ENCODE data around the gene NPIPA5.
A peak's percentile ranks its signal among the peaks of the same experiment; 100 is the strongest.
"Not testable (repeated sequence)": the region's sequence is repeated elsewhere in the genome, so short reads cannot be mapped to it uniquely, and the experiment has no call there.

The NPIPA5 gene

DNA sequence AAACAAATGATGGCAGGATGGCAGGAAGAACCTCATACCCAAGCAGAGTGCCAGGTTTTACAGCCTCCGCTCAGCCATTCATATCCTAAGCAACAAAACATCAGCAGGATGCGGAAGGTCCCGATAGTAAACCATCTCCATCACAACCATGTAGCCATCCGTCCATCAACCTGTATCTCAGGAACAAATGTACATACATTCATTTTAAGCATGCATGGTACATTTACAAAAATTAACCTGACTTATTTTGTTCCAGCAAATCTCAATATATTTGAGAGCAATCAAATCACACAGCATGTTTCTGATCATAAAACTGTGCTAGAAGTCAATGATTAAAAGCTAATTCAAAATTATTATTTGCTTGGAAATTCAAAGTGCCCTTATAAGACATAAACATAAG, at the start of gene NPIPA5:
TSS of gene NPIPA5 (minus strand) at position 101 of the 400 bp plus-strand sequence. CDS start at position 101, 0 bp downstream.
- DNase-seq (ENCODE audit: low spot score): not testable (repeated sequence)

DNA sequence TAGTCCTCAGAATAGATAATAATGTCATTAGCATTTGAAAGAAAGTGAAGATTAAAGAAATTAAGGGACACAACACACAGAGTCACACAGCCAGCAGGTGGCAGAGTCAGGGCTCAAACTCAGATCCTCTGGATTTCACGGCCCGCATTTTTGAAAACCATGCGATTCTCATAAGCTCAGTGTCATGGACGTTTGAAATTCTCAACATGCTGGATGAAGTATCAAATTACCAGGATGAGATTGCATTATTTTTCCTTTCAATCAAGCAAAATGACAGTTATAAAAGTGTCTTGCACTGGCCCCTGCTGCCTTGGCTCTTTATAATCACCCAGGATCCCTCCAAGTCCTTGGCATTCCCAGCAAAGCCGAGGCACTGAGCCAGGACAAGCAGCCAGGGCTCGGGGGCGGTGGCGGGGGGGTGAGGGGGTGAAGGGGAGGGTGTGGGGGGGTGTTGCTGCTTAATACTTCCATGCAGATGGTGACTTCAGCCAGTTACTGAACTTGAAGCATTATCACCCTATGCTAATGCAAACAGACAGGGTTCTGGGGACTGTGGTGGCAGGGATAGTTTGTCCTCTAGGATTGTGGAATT, 49.6 kb upstream of the NPIPA5 start:
- DNase-seq (ENCODE audit: low spot score): peak; percentile 75

DNA sequence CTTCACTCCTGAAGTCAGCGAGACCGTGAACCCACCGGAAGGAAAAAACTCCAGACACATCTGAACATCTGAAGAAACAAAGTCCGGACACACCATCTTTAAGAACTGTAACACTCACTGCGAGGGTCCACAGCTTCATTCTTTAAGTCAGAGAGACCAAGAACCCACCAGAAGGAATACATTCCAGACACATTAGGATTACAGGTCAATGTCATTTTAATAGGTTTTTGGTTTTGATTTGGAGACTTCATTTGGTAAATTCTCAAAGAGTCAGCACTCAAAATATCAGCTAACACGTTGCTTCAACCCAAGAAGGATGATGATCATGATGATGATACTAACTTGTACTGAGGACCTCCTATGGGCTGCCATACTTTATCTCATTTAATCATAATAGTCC, 48.7 kb upstream of the NPIPA5 start:
- DNase-seq (ENCODE audit: low spot score): no peak

DNA sequence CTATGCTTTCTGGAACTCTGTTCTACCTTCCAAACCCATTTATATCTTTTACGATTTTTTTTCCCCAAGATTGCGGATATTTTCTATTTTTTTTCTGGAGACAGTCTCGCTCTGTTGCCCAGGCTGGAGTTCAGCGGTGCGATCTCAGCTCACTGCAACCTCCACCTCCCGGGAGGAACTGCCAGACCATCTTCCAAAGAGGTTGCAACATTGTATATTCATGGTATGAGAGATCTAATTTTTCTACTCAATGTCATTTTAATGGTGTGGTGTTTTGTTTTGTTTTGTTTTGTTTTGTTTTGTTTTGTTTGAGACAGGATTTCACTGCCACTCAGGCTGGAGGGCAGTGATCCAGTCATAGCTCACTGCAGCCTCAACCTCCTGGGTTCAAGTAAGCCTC, 47.8 kb upstream of the NPIPA5 start:
- DNase-seq (ENCODE audit: low spot score): no peak

DNA sequence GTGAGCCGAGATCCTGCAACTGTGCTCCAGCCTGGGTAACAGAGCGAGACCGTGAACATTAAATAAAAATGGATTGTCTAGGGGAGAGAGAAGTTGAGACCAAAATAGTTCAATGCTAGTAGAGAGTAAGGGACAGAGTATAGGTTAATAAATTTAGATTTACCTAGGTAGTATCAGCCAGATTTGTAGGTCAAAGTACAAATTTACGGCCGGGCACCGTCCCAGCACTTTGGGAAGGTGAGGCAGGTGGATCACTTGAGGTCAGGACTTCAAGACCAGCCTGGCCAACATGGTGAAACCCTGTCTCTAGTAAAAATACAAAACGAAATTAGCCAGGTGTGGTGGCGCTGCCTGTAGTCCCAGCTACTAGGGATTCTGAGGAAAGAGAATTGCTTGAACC, 44.1 kb upstream of the NPIPA5 start:
- no peak for DNase-seq (ENCODE audit: low spot score)

DNA sequence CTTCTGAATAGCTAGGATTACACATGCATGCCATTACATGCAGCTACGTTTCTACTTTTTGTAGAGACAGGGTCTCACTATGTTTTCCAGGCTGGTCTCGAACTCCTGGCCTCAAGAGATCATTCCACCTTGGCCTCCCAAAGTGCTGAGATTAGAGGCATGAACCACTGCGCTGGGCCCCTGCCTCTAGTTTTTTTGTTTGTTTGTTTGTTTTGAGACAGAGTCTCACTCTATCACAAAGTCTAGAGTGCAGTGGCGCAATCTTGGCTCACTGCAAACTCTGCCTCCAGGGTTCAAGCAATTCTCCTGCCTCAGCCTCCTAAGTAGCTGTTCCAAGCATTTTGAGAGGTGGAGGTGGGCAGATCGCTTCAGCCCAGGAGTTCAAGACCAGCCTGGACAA, 43.6 kb upstream of the NPIPA5 start:
- DNase-seq (ENCODE audit: low spot score): not testable (repeated sequence)

DNA sequence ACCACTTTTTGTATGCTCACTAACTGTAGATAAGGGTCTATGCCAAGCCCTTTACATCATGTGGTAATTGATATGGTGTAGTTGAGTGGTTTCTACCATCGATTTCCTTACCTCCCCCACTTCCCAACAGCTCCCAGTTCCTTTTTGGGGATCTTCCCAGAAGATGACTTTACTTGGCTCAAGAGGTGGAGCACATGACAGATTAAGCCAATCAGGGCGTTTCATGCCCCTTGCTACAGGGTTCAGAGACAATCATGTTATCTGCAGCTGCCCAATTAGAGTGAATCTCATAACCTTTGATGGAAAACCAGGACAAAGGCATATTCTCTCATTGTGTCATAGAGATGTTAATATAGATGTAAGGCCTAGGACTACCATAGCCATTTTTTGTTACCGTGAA, 40.1 kb upstream of the NPIPA5 start:
- no peak for DNase-seq (ENCODE audit: low spot score)

DNA sequence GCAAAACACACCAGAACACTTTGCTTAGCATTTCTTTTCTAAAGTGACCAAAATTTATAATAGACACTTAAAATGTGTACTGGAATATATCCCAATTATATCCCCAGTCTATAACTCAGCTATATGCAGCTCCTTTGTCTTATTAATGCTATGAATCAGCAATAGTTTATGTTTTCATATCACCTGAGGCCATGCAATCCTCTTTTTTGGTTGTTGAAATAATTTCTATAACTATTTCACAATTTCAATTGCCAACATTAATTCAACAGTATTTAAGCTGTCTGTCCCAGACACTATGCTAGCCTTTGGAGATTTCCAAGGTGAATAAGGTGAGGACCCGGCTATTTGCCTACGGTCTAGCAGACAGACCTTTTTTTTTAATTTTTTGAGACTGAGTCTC, 39.1 kb upstream of the NPIPA5 start:
- no peak for DNase-seq (ENCODE audit: low spot score)

DNA sequence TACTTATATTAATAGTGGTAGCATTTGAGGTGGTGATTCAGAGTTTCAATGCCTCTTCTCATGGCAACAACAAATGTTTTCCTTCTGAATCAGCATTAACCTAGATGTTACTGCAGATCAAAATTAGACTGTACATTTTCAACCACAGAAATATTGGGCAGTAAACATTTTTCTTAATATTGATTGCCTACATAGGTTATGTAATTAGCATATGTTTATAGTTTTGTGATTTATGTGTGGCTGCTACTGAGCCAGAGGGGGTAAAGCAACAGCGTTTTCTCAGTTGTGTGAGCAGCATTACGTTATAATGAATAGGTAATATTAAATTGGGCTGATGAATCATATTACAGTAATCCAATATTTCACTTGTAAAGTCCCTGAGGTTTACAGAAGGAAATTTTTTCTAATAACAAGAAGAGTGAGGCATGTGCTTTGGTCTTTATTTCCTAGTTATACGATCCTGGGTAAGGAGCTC, 37.5 kb upstream of the NPIPA5 start:
- DNase-seq (ENCODE audit: low spot score): no peak

DNA sequence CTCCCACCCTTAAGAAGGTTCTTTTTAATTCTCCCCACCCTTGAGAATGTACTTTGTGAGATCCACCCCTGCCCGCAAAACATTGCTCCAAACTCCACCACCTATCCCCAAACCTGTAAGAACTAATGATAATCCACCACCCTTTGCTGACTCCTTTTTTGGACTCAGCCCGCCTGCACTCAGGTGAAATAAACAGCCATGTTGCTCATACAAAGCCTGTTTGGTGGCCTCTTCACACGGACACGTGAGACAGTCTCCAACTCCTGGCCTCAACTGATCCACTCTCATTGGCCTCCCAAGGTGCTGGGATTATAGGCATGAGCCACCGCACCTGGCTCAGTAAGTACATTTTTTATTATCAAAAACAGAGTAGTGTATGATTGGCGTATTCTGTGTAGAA, 31.4 kb upstream of the NPIPA5 start:
- not testable (repeated sequence) for DNase-seq (ENCODE audit: low spot score)

DNA sequence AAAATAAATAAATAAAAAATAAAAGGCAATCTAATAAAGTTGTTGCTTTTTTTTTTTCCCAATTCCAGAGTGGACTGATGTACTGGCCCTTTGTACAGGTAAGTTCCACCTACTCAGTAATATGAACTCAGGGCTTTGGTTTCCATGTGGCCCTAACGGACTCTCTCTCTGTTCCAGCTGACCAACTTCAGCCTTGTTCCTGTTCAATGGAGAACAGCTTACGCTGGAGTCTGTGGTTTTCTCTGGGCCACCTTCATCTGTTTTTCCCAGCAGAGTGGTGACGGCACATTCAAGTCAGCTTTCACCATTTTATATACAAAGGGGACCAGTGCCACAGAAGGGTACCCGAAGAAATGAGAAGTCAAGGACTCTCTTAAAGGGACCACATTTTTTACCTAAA, 29.7 kb upstream of the NPIPA5 start:
- not testable (repeated sequence) for DNase-seq (ENCODE audit: low spot score)

DNA sequence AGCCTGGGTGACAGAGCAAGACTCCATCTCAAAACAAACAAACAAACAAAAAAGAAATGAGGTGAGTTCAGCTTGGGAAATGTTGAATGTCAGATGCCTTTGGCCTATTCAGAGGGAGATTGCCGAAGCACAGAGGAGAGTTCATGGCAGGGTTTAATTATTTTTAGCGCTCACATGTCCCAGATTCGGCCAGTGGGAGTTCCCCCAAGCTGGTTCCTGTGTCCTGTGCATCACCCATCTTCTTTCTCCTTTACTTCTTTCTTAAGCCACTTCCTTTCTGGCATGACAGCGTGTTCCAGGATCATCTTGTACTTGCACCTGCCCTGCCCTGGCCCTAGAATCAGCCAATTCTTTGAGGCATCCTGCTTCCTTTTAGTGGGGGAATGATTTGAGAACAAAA, 26.7 kb upstream of the NPIPA5 start:
- peak; percentile 3 for DNase-seq (ENCODE audit: low spot score)

DNA sequence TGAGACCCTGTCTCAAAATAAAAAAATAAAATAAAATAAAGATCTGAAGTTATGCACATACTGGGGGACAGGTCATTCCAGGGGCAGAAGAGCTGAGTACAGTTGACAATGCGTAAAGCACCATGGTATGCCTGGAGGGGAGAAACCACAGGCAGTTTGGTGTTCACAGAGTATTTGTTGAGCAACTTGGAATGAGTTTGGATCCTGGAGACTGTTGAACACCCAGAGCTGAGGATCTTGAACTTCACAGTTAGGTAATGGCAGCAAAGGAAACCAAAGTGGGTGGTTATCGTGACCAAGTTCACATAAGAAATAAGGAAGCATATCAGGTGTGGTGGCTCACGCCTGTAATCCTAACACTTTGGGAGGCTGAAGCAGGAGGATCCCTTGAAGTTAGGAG, 26.0 kb upstream of the NPIPA5 start:
- not testable (repeated sequence) for DNase-seq (ENCODE audit: low spot score)

DNA sequence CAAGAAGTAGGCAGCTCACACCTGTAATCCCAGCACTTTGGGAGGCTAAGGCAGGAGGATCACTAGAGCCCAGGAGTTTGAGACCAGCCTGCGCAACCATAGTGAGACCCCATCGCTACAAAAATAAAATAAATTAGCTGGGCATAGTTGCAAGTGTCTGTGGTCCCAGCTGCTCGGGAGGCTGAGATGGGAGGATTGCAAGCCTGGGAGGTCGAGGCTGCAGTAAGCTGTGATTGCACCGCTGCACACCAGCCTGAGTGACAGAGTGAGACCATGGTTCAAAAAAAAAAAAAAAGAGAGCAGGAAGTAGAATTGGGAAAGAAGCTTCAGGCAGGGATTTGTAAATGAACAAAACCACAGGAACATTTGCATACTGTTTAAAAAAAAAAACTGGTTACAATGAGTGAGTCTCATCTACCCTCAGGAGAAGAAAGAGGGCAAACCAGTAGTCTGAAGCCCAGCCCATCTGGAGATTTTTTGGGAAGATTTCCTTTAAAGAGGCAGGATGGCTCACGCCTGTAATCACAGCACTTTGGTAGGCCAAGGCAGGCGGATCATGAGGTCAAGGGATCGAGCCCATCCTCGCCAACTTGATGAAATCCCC, 25.4 kb upstream of the NPIPA5 start:
- no peak for DNase-seq (ENCODE audit: low spot score)

DNA sequence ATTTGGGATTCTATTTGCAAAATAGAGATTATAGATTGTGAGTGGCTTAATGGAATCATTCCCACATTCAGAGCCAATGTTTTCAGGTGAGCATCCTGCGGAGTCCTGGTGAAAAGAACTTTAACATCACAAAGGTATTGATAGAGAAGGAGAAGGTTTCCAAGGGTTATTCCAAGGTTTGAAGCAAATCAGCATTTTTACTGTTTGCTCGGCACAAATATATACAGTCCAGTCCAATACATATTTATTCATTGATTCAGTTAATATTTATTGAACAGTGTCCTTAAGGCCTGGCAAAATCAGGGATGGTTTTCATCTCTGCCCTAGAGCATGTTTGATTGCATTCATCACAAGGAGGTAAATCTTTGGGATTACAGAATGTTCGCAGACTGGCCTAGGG, 23.9 kb upstream of the NPIPA5 start:
- DNase-seq (ENCODE audit: low spot score): no peak

DNA sequence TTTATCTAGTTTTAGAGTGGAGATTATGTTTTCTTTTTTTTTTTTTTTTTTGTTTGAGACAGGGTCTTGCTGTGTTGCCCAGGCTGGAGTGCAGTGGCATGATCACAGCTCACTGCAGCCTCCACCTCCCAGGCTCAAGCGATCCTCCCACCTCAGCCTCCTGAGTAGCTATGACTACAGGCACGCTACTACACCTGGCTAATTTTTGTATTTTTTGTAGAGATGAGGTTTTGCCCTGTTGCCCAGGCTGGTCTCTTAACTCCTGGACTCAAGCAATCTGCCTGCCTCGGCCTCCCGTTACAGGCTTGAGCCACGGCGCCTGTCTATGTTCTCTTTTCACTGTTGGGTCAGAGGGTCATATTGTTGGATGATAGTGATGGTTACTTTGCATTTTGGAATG, 22.2 kb upstream of the NPIPA5 start:
- not testable (repeated sequence) for DNase-seq (ENCODE audit: low spot score)

DNA sequence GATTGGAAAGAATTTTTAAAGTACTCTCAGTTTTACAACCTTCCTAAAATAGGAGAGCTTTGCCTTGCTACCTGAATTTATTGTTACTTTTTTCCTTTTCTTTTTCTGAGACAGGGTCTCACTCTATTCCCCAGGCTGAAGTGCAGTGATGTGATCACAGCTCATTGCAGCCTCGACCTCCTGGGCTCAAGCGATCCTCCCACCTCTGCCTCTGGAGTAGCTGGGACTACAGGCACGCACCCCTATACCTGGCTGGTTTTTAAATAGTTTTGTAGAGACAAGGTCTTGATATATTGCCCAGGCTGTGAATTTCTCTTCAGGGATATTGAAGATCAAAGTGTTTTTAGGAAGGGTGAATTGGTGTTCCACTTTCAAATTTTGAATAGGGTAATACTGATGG, 21.2 kb upstream of the NPIPA5 start:
- DNase-seq (ENCODE audit: low spot score): no peak

DNA sequence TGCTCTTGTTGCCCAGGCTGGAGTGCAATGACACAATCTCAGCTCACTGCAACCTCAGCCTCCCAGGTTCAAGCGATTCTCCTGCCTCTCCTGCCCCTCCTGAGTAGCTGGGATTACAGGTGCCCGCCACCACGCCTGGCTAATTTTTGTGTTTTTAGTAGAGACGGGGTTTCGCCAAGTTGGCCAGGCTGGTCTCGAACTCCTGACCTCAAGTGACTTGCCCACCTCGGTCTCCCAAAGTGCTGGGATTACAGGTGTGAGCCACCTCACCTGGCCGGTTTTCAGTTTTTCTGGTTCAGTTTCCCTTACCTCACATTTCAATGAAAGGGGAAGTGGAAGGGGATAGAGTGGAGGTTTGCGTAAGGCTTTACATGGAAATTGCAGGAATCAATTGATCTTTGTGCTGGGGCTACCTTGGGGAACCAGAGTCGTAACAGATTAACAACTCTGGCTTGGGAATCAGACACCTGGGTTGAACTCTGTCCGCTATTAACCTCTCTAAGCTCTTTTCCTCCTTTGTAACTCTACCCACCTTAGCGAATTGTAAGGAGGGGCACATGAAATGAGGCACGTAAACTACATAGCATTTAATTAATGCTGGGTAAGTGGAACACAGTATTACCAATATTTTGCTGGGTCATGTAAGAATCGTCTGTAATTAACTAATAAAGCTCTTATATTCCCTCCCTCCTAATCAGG, 20.7 kb upstream of the NPIPA5 start:
- DNase-seq (ENCODE audit: low spot score): no peak

DNA sequence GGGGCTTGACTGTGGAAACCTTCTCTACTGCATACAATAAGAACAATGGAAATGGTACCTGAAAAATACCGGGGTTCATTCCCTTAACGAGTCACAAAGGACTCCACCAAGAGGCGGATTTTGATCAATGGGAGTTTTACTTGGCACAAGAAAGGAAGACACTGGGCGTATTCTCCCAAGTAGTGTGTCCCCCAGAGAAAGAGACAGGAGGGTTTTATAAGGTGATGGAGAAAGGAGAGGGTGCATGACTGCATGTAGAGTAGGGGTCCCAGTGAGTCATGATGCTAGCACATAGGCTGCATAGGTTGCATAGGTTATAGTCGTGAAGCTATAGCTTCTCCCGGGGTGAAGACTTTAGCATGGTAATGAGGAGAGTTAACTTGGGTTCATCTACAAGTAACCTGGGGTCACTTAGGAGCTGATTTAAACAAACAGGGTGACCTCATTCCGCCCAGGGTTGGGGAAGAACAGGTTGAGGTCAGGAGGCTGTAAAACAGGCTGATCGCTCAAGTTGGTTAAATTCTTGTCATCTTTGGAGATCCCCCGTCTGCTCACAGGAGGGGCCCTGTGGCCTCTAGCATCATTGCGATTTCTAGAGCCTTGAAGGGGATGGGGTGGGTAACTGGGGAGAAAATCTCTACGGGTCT, 19.0 kb upstream of the NPIPA5 start:
- DNase-seq (ENCODE audit: low spot score): no peak

DNA sequence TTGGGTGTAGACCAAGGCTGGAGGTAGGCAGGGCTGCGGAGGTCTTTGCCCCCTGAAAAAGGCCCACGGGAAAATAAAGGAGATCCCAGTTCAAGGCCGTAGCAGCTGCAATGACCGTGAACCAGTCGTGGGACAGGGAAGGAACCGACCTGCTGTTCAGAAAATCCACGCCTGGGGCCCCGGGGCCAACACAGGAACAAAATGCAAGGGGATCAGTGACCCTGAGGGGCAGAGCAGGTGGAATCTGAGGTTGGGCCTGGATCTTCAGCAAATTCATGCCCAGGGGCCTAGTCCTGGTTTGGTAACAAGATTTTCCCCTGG, 18.4 kb upstream of the NPIPA5 start:
- not testable (repeated sequence) for DNase-seq (ENCODE audit: low spot score)

DNA sequence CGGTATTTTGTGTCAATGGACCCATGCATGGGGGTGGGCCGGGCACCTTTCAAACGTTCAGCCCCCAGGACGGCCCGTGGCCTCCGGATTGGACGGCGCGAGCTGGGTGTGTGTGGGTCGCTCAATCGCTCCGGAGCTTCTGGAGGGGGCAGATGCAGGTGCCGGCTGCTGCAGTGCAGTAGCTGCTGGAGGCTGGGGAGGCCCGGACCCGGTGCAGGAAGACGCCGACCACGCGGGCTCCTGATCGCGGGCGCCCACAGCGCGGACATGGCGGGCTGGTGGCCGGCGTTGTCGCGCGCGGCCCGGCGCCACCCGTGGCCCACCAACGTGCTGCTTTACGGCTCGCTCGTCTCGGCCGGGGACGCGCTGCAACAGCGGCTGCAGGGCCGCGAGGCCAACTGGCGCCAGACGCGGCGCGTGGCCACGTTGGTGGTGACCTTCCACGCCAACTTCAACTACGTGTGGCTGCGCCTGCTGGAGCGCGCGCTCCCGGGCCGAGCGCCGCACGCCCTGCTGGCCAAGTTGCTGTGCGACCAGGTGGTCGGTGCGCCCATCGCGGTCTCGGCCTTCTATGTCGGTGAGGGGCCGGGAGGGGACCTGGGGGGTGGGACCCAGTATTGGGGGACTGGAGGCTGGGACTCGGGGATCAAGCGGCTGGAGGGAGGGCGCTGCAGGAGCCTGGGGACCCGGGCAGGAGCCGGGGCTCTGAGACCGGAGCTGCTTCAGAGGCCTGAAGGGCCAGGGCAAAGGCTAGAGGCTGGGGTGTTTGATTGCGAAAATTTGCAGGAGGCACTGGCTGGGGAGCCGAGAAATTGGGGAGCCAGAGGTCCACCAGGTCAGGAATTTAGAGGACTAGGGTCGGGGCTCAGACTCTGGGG, 17.8 kb upstream of the NPIPA5 start, which contains the start of gene MPV17L:
TSS of gene MPV17L (plus strand) at position 124 of the 878 bp plus-strand sequence. CDS start at position 268, 144 bp downstream.
- DNase-seq (ENCODE audit: low spot score): peak; percentile 48

DNA sequence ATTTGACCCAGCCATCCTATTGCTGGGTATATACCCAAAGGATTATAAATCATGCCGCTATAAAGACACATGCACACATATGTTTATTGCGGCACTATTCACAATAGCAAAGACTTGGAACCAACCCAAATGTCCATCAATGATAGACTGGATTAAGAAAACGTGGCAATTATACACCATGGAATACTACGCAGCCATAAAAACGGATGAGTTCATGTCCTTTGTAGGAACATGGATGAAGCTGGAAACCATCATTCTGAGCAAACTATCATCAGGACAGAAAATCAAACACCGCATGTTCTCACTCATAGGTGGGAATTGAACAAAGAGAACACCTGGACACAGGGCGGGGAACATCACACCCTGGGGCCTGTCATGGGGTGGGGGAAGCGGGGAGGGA, 14.9 kb upstream of the NPIPA5 start:
- not testable (repeated sequence) for DNase-seq (ENCODE audit: low spot score)

All from Ammon's horn (tissue), 1 donor.